ENCODE data around the gene PSMA2.
"Not testable (repeated sequence)": the region's sequence is repeated elsewhere in the genome, so short reads cannot be mapped to it uniquely, and the experiment has no call there.

Gene PSMA2

DNA sequence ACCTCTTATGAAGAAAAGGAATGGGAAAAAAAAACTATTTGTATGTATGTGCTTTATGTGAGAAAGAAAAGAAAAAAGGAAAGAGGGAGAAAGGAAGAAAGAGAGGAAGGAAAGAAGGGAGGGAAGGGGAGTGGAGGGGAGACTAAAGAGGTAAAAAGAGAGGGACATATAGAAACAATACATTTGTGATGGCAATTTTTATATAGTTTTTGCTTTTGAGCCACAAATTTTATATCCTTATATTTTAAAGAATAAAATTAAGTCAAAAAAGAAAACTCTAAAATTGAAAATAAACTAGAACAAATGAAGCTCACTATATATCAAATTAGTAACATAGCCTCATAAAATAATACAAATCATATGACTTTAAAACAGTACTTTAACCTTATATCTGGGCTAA, 31.1 kb downstream of the PSMA2 start:
- no peak for DNase-seq

DNA sequence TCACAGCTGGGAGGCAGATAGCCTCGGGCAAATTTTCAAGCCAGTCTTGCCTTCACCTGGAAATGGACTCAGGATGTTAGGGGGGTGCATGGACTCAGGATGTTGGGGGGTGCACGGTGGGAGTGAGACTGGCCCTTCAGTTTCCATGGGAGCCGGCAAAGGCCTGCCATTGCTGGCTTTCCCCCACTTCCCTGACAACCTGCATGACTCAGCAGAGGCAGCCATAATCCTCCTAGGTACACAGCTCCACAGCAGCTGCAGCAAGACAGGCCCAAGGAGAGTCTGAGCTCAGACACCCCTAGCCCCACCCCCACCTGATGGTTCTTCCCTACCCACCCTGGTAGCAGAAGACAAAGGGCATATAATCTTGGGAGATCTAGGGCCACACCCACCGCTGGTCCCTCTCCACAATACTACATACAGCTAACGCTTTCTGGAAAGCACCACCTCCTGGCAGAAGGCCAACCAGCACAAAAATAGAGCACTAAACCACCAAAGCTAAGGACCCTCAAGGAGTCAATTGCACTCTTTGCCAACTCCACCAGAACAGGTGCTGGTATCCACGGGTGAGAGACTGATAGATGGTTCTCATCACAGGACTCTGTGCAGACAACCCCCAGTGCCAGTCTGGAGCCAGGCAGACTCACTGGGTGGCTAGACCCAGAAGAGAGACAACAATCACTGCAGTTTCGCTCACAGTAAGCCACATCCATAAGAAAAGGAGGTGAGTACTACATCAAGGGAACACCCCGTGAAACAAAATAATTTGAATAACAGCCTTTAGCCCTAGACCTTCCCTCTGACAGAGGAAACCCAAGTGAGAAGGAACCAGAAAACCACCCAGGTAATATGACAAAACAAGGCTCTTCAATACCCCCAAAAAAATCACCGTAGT, 38.4 kb downstream of the PSMA2 start:
- no peak for DNase-seq

DNA sequence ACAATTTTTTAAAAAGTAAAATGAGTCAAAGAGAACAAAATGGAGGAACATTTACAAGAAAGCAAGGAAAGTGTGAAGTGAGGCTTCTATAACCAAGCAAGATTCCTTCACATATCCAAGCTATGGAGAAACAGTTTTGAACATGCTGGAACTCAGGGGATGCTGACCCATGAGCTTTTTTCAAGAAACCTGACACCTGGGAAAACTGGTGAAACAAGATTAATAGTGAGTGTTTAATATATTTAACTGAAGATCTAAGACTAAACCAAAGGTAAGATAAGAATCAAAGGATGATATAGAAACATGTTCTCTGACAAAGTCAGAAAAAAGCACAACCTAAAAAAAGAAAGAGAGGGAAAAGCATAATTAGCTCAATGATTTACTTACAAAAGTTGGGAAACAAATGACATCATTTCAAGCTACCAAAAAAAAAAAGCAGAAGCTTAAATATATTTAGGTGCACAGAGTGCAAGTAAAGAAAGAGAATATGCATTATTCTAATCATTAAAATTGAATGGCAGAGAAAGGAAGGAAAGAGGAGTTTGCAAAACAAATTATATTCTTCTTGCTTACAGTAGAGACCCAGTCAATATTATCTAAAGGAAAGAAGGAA, 45.0 kb downstream of the PSMA2 start:
- no peak for DNase-seq

DNA sequence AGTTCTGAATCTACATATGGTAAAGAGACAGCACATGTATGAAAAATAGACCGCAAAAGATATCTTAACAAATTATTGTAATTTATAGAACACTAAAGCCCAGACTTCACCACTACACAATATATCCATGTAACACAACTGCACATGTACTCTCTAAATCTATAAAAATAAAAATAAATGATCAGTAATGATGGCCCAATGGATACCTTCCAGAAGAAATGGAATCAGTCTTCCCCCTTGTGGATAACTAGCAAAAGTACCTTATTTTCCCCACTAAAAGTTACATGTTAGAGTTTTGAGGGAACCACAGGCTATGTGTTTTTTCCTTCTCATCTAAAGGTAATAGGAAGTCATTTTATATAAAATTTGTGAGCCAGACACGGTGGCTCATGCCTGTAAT, 45.8 kb downstream of the PSMA2 start:
- DNase-seq = no peak

DNA sequence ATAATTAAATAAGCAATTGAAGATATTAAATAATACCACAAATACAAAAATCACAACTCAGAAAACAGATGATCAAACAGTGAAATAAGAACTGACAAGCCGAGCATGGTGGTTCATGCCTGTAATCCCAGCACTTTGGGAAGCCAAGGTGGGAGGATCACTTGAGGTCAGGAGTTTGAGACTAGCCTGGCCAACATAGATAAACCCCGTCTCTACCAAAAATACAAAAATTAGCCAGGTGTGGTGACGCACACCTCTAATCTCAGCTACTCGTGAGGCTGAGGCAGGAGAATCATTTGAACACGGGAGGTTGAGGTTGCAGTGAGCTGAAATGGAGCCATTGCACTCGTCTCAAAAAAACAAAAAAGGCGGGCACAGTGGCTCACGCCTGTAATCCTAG, 46.8 kb downstream of the PSMA2 start:
- not testable (repeated sequence) for DNase-seq

DNA sequence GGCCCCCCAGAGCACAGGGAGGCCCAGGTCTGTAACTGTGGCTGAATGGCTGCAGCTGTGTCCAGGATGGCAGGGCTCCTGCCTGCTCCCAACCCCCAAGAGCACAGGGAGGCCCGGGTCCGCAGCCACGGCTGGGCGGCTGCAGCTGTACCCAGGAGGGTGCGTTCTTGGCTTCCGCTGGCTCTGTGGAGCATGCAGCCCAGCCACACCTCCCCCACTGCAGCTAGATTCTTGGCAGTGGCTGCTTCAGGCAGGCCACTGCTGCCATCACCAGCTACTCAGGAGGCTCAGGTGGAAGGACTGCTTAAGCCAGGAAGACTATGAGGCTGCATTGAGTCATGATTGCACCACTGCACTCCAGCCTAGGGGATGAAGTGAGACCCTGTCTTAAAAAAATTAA, 48.0 kb downstream of the PSMA2 start:
- DNase-seq = no peak

DNA sequence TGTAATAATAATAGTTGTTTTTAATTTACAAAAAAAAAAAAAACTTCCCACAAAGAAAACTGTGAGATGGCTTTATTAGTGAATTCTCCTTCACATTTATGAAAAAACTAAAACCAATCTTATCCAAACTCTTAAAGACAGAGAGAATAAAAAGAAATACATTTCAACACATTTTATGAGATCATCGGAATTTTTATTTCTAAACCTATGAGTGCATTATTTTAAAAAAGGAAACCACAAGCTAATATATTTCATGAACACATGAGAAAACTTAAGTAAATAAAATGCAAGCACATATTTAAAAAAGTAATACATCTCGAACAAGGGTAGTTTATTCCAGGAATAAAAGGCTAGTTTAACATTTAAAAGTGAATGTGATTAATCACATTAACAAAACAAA, 51.6 kb downstream of the PSMA2 start:
- no peak for DNase-seq

DNA sequence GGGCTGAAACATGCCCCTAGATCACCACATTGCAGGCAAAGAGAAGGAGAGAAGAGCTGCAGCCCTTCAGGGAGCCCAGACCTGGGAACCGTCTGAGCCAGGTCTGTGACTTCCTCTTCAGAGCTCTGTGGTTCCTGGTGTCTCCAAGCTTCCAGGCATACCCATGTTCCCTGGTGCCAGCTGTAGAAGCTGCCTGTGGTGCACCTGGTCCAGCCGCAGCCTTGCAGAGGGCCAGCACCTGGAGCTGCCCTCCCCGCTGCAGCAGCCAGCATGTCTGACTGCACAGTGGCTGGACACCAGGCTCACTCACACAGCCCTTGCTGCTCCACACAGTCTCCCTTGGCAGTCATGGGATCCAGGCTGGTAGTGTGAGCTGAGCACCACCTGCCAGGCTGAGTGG, 53.7 kb downstream of the PSMA2 start:
- no peak for DNase-seq

DNA sequence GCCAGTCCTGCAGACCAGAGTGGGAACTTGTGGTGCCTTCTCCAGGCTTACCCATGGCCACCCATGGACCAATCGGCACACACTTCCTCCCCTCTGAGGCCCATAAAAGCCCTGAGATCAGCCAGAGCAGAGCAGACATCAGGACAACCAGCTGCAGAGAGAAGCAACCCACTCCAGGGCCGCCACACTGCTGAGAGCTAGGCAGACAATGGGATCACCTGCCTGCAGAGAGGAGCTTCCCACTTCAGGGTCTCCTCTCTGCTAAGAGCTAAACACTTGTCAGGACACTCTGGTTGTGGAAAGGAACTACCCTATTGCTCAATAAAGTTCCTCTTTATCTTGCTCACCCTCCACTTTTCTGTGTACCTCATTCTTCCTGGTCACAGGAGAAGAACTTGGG, 54.1 kb downstream of the PSMA2 start:
- DNase-seq = no peak

DNA sequence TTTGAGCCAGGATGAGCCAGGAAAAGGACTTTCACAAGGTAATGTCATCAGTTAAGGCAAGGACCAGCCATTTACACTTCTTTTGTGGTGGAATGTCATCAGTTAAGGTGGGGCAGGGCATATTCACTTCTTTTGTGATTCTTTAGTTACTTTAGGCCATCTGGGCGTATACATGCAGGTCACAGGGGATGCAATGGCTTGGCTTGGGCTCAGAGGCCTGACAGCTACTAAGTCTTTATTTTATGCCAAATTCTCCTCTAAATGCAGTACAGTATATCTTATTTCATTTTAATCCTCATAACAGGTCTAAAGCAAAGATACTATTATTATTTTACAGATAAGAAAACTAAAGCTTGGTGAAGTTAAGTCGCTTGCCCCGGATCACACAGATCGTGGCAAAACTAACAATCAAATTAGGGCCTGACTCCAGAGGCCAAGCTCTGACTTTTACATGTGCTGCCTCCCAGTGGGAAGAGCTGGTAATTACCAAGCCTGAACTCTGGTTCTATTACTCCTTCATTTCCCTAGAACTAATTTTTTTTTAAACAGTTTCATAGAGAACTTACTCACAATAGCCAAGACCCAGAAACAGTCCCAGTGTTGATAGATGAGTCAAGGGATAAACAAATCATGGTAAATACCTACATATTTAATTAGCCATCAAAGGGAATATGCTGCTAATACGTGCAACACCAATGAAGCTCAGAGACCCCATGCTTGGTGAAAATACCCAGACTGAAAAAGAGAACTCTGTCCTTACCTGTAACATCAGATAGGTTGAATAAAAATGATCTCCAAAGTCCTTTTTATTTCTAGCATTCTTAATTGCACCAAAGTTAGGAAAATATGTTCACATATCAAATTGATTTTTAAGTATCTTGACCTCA, 55.5 kb downstream of the PSMA2 start:
- DNase-seq = peak; percentile 32

DNA sequence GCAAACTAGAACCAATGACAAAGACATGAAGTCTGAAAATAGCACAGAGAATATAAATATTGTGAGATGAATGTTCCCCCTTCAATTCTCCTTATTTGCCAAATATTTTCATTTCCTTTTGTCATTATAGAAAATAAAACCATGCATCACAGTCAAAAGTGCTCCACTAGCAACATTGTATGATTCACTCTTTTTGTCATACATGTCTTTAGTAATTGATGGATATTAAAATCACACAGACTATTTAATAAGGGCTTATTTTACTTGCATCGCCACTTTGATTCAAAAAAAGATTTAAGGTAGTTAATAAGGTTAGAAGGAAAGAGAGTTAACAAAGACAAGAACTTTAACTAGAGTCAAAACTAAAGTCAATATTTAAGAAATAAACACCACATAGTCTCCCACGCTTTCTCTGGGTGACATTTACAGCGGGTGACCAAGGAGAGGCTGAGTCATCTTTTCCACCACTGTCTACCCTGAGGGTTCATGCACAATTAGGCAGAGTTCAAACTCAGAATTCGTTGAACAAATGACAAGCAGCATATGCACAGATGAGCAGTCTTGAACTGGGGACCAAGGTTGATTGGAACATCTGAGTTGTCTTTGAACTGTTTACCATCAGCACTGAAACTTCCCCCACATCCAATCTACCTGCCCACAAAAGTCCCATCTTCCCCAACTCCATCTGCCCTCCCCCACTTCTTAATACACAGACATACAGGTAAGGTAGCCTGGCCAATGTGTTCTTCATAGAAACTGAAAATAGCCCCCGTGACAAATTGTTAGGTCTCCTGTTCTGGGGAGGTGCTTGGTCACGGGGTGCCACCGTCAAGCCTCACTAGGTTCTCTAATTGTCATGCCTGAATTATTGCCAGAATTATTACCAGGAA, 62.6 kb downstream of the PSMA2 start:
- DNase-seq = peak; percentile 7

DNA sequence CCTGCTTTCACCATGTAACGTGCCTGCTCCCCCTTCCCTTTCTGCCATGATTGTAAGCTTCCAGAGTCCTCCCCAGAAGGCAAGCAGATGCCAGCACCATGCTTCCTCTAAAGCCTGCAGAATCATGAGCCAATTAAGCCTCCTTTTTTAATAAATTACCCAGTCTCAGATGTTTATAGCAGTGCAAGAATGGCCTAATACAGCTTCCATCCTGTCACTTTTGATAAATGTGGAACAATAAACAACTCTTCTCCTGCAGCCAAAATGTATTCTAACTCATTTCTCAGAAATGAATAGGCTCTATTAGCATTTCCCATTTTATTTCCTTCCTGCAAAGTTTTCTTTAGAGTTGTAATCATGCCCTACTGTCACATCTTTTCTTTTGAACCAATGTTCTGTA, 63.5 kb downstream of the PSMA2 start:
- no peak for DNase-seq

All from activated T-cell treated with anti-CD3 and anti-CD28 coated beads for 4 hours (primary cell).